ENCODE results near the gene TMEM185A. TPM values are rescaled to one million over a fixed set of nuclear protein-coding genes. Genes with fewer than 3 reads are reported as not detected.
"Not testable (repeated sequence)": the region's sequence is repeated elsewhere in the genome, so short reads cannot be mapped to it uniquely, and the experiment has no call there.

Gene TMEM185A
- total and polyA plus RNA-seq, 2 of the 4 experiments (the other 2 are of a cell fraction), result 9.7 to 12.2 TPM

- H2BK15ac ChIP-seq (ENCODE audit: low read depth, low read length); H3K18ac ChIP-seq (ENCODE audit: low read depth, low read length); H3K9me1 ChIP-seq (ENCODE audit: insufficient read depth, low read length); POLR2A ChIA-PET (ENCODE audit: unreplicated experiment); H3K23ac ChIP-seq (ENCODE audit: low read depth, low read length); H3K27ac ChIP-seq (ENCODE audit: insufficient read depth, low read length); H3K56ac ChIP-seq (ENCODE audit: extremely low read depth, insufficient read depth, low read length); H3K4ac ChIP-seq (ENCODE audit: low read depth, low read length); H4K91ac ChIP-seq (ENCODE audit: insufficient read depth, low read depth, low read length); H3K9me3 ChIP-seq (ENCODE audit: control insufficient read depth, insufficient read depth, low read length); intact Hi-C loops (cut with micrococcal nuclease); H2AFZ ChIP-seq (replicated peaks; ENCODE audit: low read length, poor library complexity); H3K4me2 ChIP-seq (ENCODE audit: low read depth, low read length); H3K4me3 ChIP-seq (ENCODE audit: insufficient read depth, low read depth, low read length); CTCF ChIA-PET; H3K9ac ChIP-seq (ENCODE audit: low read depth, low read length); H4K5ac ChIP-seq (ENCODE audit: low read depth, low read length); H2AK5ac ChIP-seq (ENCODE audit: low read depth, low read length); H2BK5ac ChIP-seq (ENCODE audit: low read depth, low read length, poor library complexity, severe bottlenecking); H3K36me3 ChIP-seq (ENCODE audit: control insufficient read depth, insufficient read depth, low read length); H3K27me3 ChIP-seq (ENCODE audit: control insufficient read depth, insufficient read depth, low read length); BruUV-seq (replicated peaks); H2AK9ac ChIP-seq (replicated peaks; ENCODE audit: low read depth, low read length, poor library complexity); in situ Hi-C loops (cut with MboI; ENCODE audit: low sequenced_read_pairs); H4K8ac ChIP-seq (ENCODE audit: low read depth in 2 of 2, low read length in 2 of 2); H3K79me1 ChIP-seq (ENCODE audit: low read depth in 1 of 2, low read length in 2 of 2); H3K4me1 ChIP-seq (ENCODE audit: control insufficient read depth, insufficient read depth, low read length); dilution Hi-C loops (cut with HindIII; ENCODE audit: low sequenced_read_pairs, unreplicated experiment); H2BK20ac ChIP-seq (ENCODE audit: low read depth, low read length); H3K14ac ChIP-seq (replicated peaks; ENCODE audit: low read depth, low read length); H2BK120ac ChIP-seq (ENCODE audit: low read depth, low read length); ATAC-seq (ENCODE audit: low read depth): not testable (repeated sequence)
- WGBS, 2 experiments (ENCODE audit: extremely low coverage in 2 of 2, insufficient read length in 1 of 2), result no CpG with 5 or more reads among the region's 8 CpGs
- peaks cover 25% of the 10 kb centered on the region; the same call in 1 of the 2 replicates for H4K20me1 ChIP-seq (ENCODE audit: insufficient read depth, low read length)
- DNase-seq, result peak; percentile 4
Measured at GRCh38 chrX:149626829-149627228, 4.8 kb downstream of the TMEM185A start.

GRCh38 chrX:149619662-149620061, 11.9 kb downstream of the TMEM185A start:
- H4K20me1 ChIP-seq (ENCODE audit: insufficient read depth, low read length); H3K4me3 ChIP-seq (ENCODE audit: insufficient read depth, low read depth, low read length); H3K4ac ChIP-seq (ENCODE audit: low read depth, low read length); DNase-seq; H3K23ac ChIP-seq (ENCODE audit: low read depth, low read length); H3K9ac ChIP-seq (ENCODE audit: low read depth, low read length); H3K4me2 ChIP-seq (ENCODE audit: low read depth, low read length); CTCF ChIA-PET; H4K8ac ChIP-seq (ENCODE audit: low read depth in 2 of 2, low read length in 2 of 2); dilution Hi-C loops (cut with HindIII; ENCODE audit: low sequenced_read_pairs, unreplicated experiment); H2BK120ac ChIP-seq (ENCODE audit: low read depth, low read length); H2AFZ ChIP-seq (replicated peaks; ENCODE audit: low read length, poor library complexity); H2AK5ac ChIP-seq (ENCODE audit: low read depth, low read length); H3K14ac ChIP-seq (replicated peaks; ENCODE audit: low read depth, low read length); H3K27me3 ChIP-seq (ENCODE audit: control insufficient read depth, insufficient read depth, low read length); H2AK9ac ChIP-seq (replicated peaks; ENCODE audit: low read depth, low read length, poor library complexity); intact Hi-C loops (cut with micrococcal nuclease); H2BK5ac ChIP-seq (ENCODE audit: low read depth, low read length, poor library complexity, severe bottlenecking); ATAC-seq (ENCODE audit: low read depth); H2BK20ac ChIP-seq (ENCODE audit: low read depth, low read length); H3K9me1 ChIP-seq (ENCODE audit: insufficient read depth, low read length); BruUV-seq (replicated peaks); POLR2A ChIA-PET (ENCODE audit: unreplicated experiment); H3K9me3 ChIP-seq (ENCODE audit: control insufficient read depth, insufficient read depth, low read length); H3K36me3 ChIP-seq (ENCODE audit: control insufficient read depth, insufficient read depth, low read length); H4K91ac ChIP-seq (ENCODE audit: insufficient read depth, low read depth, low read length); in situ Hi-C loops (cut with MboI; ENCODE audit: low sequenced_read_pairs); H4K5ac ChIP-seq (ENCODE audit: low read depth, low read length); H2BK15ac ChIP-seq (ENCODE audit: low read depth, low read length); H3K27ac ChIP-seq (ENCODE audit: insufficient read depth, low read length); H3K56ac ChIP-seq (ENCODE audit: extremely low read depth, insufficient read depth, low read length); H3K18ac ChIP-seq (ENCODE audit: low read depth, low read length); H3K4me1 ChIP-seq (ENCODE audit: control insufficient read depth, insufficient read depth, low read length); H3K79me1 ChIP-seq (ENCODE audit: low read depth in 1 of 2, low read length in 2 of 2): not testable (repeated sequence)
- no CpG with 5 or more reads among the region's 1 CpG for WGBS, 2 experiments (ENCODE audit: extremely low coverage in 2 of 2, insufficient read length in 1 of 2)

Data from IMR-90 (cell line).